Daoy (cell line): ENCODE measurements around the gene FMN2. TPM values are rescaled to one million over a fixed set of nuclear protein-coding genes. Genes with fewer than 3 reads are reported as not detected.

Experiments
- DNase-seq: peaks from one replicate; pipeline ENCODE4 v3.0.0-alpha.2; 2015; ENCODE audit warnings: low read depth
- total RNA-seq: library from RNA; depleted of rRNA; stranded (reverse); fragments of >200 nt; shearing (Covaris generic); gene quantifications from 2 replicates; pipeline ENCODE4 v1.2.3, GENCODE V29; 2014

The FMN2 gene
- total RNA-seq, 1 experiment from 2014 or later: 1.1 TPM

DNA sequence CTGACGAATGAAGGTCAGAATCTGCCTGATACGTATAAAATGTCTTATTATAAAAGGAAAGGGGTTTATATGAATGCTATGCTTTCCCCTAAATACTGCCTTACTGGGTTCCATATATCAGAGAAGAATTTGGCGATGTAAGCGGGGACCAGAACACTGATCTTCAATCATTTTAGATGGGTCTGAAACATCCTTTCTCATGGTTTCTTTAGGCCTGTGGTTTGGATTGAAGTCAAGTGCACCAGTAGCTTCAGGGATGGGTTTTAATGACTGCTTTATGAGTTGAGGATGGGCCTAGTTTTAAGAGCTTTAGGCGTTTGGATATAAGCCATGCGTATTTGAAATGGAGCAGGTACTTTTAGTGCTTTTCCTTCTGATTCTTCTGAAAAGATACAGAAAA is 6.9 kb downstream of the FMN2 start:
- no peak for DNase-seq

GRCh38 chr1:240099329-240099728 is 7.6 kb downstream of the FMN2 start:
- no peak for DNase-seq

- DNase-seq: no peak
Observed at GRCh38 chr1:240099748-240100147, 8.1 kb downstream of the FMN2 start.

GRCh38 chr1:240100371-240100934 is 8.8 kb downstream of the FMN2 start:
- DNase-seq: no peak

- peak; percentile 17 for DNase-seq
Observed at GRCh38 chr1:240101306-240101705, 9.6 kb downstream of the FMN2 start.

GRCh38 chr1:240101737-240102136 is 10.1 kb downstream of the FMN2 start:
- DNase-seq: no peak

DNA sequence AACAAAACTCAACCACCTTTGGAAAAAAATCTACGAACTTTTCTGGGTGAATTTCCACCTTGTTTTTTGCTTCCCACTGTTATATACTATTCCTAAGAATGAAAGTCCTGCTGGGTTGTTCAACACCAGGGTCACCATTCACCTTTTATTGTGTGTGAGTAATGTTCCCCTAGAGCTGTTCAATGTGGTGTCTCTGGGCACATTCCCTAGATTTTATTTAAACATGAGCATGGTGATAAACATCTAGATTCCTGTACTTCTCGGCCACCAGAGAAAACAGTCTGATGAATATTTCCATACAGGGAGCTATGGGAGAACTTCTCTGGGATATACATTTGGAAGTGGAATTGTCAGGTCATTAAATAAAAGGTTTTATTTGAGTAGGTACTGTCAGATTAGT is 13.0 kb downstream of the FMN2 start:
- DNase-seq: no peak

- peak; percentile 29 for DNase-seq
Observed at GRCh38 chr1:240107058-240107684, 15.5 kb downstream of the FMN2 start.

- no peak for DNase-seq
Observed at GRCh38 chr1:240109130-240109529, 17.4 kb downstream of the FMN2 start.

DNA sequence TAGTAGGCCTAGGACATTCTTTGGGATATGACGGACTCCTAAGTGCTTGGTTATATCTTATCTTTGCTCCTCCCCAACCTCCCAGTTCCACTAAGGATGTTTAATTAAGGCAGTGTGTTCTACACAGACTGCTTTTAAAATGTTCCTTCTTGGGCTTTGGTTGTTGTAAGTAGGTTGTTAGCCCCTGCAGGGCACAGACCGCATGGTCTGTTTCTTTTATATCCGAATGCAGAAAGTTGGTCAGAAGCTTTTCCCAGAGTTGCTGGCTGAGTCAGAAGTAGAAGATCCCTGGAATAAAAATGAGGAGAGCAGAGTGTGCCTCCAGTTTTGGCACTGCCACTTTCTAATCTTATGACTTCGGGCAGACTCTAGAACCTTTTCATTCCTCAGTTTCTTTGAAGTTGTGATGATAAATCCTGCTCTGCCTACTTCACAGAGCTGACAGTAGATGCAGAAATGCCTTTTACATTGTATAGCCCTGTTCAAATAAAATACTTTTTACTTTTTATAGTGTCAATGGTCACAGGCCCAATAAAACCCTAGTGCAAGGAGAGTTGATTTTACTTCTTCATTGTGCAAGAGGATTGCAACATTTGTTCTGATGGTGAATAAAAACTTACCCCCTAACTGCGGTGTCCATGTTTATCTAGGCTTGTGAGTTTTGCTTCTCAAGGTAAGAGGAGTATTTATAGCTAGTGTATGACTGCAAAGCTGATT is 18.4 kb downstream of the FMN2 start:
- no peak for DNase-seq

DNA sequence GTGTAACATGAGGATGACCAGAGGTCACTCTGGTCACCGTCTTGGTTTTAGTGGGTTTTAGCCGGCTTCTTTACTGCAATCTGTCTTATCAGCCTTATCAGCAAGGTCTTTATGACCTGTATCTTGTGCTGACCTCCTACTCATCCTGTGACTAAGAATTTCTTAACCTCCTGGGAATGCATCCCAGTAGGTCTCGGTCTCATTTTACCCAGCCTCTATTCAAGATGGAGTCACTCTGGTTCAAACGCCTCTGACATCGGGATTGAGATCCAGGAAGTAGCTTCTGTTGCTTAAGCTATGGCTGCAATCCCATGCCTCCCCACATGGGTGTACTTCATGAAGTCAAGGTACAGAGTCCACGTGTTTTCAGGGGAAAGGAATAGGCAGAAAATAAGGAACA is 19.9 kb downstream of the FMN2 start:
- DNase-seq: no peak

- DNase-seq: no peak
Observed at GRCh38 chr1:240114222-240114621, 22.5 kb downstream of the FMN2 start.

DNA sequence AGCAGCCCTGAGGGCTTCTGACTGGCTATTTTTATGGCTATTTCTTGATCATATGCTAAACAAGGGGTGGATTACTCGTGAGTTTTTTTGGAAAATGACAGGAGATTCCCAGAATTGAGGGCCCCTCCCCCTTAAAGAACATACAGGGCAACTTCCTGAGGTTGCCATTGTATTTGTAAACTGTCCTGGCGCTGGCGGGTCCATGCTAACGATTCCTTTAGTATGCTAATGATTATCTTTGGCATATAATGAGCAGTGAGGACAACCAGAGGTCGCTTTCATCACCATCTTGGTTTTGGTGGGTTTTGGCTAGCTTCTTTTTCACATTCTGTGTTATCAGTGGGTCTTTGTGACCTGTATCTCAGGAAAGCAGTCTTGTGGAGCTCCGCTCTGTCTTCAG is 24.1 kb downstream of the FMN2 start:
- DNase-seq: no peak

DNA sequence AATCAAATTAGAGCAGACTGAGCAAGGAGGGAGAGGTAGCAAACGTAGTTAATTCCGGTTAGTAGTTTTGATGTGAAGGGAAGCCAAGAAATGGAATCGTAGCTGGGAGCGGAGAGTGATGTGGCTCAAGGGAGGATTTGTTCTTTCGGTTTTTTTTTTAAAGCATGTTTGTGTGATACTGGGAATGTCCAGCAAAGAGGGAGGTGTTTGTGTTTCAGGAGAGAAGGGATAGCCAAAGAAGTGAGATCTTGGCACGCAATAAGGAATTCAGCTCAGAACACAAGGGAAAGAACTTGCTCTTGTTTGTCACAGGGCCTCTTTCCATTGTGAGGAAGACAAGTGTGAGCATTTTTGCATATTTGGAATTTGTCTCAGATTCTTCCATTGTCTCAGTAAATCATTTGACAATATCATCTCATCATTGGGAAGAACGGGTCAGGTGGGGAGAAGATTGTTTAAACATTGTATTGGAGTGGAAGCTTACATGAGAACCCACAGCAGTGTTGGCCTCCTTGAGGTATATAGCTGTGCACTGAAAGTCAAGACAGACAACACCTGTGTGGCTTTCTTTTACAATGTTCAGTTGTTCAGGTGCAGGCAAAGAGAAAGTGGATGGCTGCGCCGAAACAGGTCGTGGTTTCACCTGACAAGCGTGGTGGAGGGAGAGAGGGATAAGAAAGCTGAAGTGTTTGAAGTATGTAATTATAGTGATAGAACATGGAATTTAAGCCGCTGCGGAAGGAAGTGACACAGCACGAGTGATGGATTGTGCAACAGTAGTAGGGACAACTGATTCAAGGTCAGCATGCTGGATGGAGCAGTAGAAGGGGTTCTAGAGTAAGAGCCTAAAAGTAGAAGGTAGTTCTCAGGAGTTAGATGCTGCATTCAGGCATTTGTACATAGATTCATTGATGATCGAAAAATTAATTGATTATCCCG is 25.4 kb downstream of the FMN2 start:
- no peak for DNase-seq

DNA sequence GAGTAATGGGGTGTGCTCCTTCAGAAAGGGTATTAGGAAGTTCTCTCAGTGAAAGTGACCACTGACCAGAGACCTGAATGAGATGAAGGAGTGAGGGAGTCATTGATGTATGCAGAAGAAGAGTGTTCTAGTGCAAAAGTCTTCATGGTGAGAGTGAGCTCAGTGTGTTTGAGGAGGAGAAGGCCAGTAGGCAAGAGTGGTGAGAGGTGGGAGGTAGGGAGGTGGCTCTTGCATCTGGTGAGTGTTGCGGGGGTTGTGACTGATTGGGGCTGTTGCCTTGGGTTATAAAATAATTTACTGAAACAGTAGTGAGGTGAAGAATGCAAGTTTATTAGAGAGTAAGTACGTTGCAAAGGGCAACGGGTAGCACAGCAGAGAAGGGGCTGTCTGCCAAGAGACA is 26.2 kb downstream of the FMN2 start:
- DNase-seq: no peak

- no peak for DNase-seq
Observed at GRCh38 chr1:240122639-240123613, 31.2 kb downstream of the FMN2 start.

DNA sequence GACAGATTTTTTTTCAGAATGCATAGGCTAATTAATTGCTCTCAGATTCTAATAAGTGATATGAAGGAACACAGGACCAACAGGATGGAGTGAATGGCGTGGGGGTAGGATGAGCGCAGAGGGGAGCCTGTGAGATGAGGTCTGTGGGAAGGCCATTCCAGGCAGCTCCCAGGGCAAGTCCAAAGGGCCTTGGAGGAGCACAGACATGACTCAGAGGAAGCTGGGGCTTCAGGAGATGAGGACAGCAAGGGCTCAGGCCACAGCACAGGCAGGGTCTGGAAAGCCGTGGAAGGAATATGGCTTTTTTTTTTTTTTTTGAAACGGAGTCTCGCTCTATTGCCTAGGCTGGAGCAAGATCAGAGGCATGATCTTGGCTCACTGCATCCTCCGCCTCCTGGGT is 35.1 kb downstream of the FMN2 start:
- peak; percentile 8 for DNase-seq

DNA sequence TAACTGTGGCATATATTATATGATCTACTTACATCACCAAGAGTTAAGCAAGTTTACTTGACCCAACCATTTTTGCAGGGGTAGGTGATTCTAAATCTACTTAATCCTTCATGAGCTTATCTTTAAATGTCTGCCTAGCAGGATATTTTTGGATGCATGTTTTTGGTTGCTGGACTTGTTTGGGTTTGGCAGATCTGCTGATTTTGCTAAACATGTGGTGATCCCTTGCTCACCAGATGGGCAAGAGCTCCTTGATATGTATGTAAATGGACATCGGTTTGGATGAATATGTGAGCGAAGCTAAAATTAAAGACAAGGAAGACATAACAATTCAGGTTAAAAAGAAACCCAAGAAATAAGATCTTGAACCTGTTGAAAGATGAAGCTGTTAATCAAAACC is 36.7 kb downstream of the FMN2 start:
- DNase-seq: no peak

GRCh38 chr1:240134113-240134512 is 42.4 kb downstream of the FMN2 start:
- DNase-seq: no peak

GRCh38 chr1:240134596-240134995 is 42.9 kb downstream of the FMN2 start:
- no peak for DNase-seq

DNA sequence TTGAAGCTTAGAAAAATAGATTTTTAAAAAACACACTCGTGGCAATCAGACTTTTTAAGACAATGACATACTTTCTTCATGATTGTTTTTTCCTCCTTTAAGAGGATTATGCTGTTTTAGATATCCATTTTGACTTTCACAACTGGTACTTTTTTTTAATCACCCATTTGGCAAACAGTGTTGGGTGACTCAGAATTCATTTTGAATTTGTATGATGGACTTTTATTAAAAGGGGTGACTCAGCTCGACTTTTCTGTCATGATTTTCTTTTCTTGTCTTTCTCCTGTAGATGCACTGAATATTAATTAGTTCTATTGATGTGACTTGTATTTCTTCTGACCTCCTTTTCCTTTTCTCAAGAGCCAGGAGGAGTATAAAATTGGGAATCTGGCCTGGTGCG is 44.7 kb downstream of the FMN2 start:
- DNase-seq: no peak
